ENCODE results near the gene KRTAP12-3. TPM values are rescaled to one million over a fixed set of nuclear protein-coding genes. Genes with fewer than 3 reads are reported as not detected.

KRTAP12-3 gene
- polyA plus RNA-seq, 2 of the 4 experiments (the other 2 are of a cell fraction): not detected

DNA sequence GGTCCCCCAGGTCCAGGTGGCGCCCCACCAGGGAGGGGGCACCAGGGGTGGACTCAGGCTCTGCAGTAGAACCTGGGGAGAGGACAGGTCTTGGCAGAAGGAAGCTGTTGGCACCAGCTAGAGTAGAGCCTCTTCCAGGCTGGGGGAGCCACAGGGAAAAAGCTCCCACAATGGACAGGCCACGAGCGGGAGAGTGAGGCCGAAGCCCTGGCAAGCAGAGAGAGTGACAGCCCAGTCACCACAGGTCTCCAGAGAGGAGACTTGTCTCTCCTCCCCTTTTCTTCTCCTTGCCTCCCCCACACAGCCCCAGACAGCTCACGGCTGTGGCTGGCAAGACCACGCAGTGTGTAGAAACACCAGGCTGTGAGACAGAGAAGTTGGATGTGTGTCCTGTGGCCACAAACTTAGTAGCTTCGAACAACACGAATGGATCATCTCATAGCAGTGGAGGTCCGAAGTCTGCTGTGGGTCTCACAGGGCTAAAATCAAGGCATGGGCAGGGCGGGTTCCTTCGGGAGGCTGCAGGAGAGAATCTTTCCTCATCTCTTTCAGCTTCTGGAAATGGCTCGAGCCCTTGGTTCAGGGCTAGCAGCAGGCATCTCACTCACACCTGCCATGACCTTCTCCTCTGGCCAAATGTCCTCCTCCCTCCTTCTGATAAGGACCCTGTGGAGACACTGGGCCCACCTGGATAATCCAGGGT lies 6.6 kb upstream of the KRTAP12-3 start:
- 68% methylated on average over 12 of the region's 12 CpGs for WGBS (ENCODE audit: missing lambda C conversion rate)

DNA sequence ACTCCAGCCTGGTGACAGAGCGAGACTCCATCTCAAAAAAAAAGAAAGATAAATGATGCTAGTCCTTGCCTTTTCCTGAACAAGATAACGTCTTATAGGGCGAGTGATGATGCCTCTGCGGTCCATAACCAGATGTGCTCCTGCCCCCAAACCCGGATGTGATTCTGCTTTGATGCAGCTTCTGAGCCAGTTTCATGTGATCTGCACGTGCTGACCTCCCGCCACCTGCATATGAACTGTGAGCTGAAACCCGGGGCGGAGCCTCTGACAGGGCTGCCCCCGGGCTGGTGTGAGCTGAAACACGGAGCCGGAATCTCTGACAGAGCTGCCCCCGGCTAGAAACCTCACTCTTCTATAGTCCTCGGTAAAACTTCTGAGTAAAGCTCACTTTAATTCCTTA lies 4.6 kb upstream of the KRTAP12-3 start:
- no peak for ATAC-seq
- TF ChIP-seq HDAC2 (IDR thresholded peaks at IDR 0.05) (no peak), FOSB (CRISPR knock-in tag; IDR thresholded peaks at IDR 0.05) (no peak), RNF2 (IDR thresholded peaks at IDR 0.05; ENCODE audit: borderline replicate concordance, low read depth) (no peak), MAFK (IDR thresholded peaks at IDR 0.05; ENCODE audit: partially characterized antibody) (no peak), FOXS1 (CRISPR knock-in tag; IDR thresholded peaks at IDR 0.05) (no peak), JUN (IDR thresholded peaks at IDR 0.05) (no peak), EP300 (IDR thresholded peaks at IDR 0.05) (no peak), ZNF302 (CRISPR knock-in tag; IDR thresholded peaks at IDR 0.05) (no peak), SMC3 (IDR thresholded peaks at IDR 0.05) (no peak), TP53 (CRISPR knock-in tag; IDR thresholded peaks at IDR 0.05) (no peak)
- TF ChIP-seq, protein P1, sequence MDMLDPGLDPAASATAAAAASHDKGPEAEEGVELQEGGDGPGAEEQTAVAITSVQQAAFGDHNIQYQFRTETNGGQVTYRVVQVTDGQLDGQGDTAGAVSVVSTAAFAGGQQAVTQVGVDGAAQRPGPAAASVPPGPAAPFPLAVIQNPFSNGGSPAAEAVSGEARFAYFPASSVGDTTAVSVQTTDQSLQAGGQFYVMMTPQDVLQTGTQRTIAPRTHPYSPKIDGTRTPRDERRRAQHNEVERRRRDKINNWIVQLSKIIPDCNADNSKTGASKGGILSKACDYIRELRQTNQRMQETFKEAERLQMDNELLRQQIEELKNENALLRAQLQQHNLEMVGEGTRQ (IDR thresholded peaks at IDR 0.05): no peak
- TF ChIP-seq, protein P2, sequence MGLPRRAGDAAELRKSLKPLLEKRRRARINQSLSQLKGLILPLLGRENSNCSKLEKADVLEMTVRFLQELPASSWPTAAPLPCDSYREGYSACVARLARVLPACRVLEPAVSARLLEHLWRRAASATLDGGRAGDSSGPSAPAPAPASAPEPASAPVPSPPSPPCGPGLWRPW (IDR thresholded peaks at IDR 0.05): no peak
- TF ChIP-seq, protein P3, sequence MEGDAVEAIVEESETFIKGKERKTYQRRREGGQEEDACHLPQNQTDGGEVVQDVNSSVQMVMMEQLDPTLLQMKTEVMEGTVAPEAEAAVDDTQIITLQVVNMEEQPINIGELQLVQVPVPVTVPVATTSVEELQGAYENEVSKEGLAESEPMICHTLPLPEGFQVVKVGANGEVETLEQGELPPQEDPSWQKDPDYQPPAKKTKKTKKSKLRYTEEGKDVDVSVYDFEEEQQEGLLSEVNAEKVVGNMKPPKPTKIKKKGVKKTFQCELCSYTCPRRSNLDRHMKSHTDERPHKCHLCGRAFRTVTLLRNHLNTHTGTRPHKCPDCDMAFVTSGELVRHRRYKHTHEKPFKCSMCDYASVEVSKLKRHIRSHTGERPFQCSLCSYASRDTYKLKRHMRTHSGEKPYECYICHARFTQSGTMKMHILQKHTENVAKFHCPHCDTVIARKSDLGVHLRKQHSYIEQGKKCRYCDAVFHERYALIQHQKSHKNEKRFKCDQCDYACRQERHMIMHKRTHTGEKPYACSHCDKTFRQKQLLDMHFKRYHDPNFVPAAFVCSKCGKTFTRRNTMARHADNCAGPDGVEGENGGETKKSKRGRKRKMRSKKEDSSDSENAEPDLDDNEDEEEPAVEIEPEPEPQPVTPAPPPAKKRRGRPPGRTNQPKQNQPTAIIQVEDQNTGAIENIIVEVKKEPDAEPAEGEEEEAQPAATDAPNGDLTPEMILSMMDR (IDR thresholded peaks at IDR 0.05): no peak
- TF ChIP-seq, protein P4, sequence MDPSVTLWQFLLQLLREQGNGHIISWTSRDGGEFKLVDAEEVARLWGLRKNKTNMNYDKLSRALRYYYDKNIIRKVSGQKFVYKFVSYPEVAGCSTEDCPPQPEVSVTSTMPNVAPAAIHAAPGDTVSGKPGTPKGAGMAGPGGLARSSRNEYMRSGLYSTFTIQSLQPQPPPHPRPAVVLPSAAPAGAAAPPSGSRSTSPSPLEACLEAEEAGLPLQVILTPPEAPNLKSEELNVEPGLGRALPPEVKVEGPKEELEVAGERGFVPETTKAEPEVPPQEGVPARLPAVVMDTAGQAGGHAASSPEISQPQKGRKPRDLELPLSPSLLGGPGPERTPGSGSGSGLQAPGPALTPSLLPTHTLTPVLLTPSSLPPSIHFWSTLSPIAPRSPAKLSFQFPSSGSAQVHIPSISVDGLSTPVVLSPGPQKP (IDR thresholded peaks at IDR 0.05; ENCODE audit: low read depth, low read length): no peak
- TF ChIP-seq, protein P5, sequence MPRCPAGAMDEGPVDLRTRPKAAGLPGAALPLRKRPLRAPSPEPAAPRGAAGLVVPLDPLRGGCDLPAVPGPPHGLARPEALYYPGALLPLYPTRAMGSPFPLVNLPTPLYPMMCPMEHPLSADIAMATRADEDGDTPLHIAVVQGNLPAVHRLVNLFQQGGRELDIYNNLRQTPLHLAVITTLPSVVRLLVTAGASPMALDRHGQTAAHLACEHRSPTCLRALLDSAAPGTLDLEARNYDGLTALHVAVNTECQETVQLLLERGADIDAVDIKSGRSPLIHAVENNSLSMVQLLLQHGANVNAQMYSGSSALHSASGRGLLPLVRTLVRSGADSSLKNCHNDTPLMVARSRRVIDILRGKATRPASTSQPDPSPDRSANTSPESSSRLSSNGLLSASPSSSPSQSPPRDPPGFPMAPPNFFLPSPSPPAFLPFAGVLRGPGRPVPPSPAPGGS (IDR thresholded peaks at IDR 0.05): no peak
- WGBS (ENCODE audit: missing lambda C conversion rate): 55% methylated on average over 14 of the region's 14 CpGs
- ChIA-PET CTCF (no interaction called here), POLR2A (no interaction called here)
- H3K4me1 ChIP-seq: no peaks in the 10 kb centered on the region
- H3K9me3 ChIP-seq: no peaks in the 10 kb centered on the region
- no peak for DNase-seq (ENCODE audit: low read depth in 1 of 2, low spot score in 1 of 2)
- H3K4me3 ChIP-seq: no peak overlapping the region
- FAIRE-seq: no peak
- no peak overlapping the region for H3K4me2 ChIP-seq
- H3K27ac ChIP-seq: no peak overlapping the region

More for the DNA sequence above, 6.6 kb upstream of the KRTAP12-3 start:
- H3K9me3 ChIP-seq: no peaks in the 10 kb centered on the region
- H3K4me3 ChIP-seq: no peak overlapping the region
- TF ChIP-seq HDAC2 (IDR thresholded peaks at IDR 0.05): no peak
- TF ChIP-seq, protein P6, sequence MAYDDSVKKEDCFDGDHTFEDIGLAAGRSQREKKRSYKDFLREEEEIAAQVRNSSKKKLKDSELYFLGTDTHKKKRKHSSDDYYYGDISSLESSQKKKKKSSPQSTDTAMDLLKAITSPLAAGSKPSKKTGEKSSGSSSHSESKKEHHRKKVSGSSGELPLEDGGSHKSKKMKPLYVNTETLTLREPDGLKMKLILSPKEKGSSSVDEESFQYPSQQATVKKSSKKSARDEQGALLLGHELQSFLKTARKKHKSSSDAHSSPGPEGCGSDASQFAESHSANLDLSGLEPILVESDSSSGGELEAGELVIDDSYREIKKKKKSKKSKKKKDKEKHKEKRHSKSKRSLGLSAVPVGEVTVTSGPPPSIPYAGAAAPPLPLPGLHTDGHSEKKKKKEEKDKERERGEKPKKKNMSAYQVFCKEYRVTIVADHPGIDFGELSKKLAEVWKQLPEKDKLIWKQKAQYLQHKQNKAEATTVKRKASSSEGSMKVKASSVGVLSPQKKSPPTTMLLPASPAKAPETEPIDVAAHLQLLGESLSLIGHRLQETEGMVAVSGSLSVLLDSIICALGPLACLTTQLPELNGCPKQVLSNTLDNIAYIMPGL (CRISPR knock-in tag; IDR thresholded peaks at IDR 0.05; ENCODE audit: borderline replicate concordance): no peak
- TF ChIP-seq JUNB (IDR thresholded peaks at IDR 0.05): no peak
- TF ChIP-seq JUN (IDR thresholded peaks at IDR 0.05): no peak
- TF ChIP-seq, protein P2 (IDR thresholded peaks at IDR 0.05): no peak
- TF ChIP-seq ZNF302 (CRISPR knock-in tag; IDR thresholded peaks at IDR 0.05): no peak
- TF ChIP-seq KDM1A (IDR thresholded peaks at IDR 0.05; ENCODE audit: low read depth): no peak
- no peak for TF ChIP-seq POLR2A (IDR thresholded peaks at IDR 0.05; ENCODE audit: low read length)
- no peak for ATAC-seq
- no peak for DNase-seq (ENCODE audit: low read depth in 1 of 2, low spot score in 1 of 2)
- CTCF ChIA-PET: interaction anchor here (0.6 to 1.4 kb wide), 3 partner anchors 16 to 148 kb away, joined by 3 read pairs; partner anchors contain the start of gene KRTAP12-2
- POLR2A ChIA-PET: no interaction called here
- no peak for FAIRE-seq
- H3K27ac ChIP-seq: no peak overlapping the region
- H3K4me2 ChIP-seq: no peak overlapping the region
- no peaks in the 10 kb centered on the region for H3K4me1 ChIP-seq

Data from A549 (cell line).